ENCODE results near the gene RPS3A.
A peak's percentile ranks its signal among the peaks of the same experiment; 100 is the strongest.
"Not testable (repeated sequence)": the region's sequence is repeated elsewhere in the genome, so short reads cannot be mapped to it uniquely, and the experiment has no call there.

The RPS3A gene

DNA sequence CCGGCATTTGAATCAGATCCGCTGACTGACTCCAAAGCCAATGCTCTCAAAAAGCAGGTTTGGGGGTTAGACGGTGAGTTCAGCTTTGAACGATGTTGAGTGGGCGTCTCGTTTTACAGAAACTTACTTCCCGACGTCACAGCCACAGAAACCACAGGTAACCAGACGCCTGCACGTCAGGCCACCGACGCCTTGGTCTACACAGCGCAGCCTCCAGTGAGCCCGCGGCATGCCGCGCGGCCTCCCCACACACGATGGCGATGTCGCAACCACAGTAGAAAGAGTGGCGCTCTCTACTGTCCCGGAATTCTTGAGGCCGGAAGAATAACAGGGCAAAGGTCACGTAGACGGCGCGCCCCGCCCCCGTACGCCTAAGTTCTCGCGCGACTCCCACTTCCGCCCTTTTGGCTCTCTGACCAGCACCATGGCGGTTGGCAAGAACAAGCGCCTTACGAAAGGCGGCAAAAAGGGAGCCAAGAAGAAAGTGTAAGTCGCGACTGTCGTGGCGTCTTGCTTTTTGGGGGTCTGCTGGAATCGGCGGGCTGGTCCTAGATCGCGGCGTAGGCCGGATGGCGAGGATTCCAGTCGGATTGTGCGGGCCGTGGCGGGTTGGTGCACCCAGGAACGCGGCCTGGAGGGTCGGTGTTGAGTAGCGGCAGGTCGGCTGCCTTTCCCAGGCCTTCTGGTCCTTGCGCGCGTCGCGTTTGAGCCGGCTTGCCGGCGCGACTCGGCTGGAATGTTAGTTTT, at the start of gene RPS3A:
Gene RPS3A, plus strand, starts transcription at position 400 of the 747 bp plus-strand sequence. Its CDS starts 25 bp downstream, at position 425.
- in situ Hi-C loops (cut with MboI; ENCODE audit: low sequenced_read_pairs): no loop called here
- H3K4me3 ChIP-seq: peak within 1 kb of the TSS; percentile 99
- no peaks in the 10 kb centered on the region for H3K27me3 ChIP-seq (ENCODE audit: low read depth)
- H3K36me3 ChIP-seq (replicated peaks): peaks cover 48% of the 10 kb centered on the region
- DNase-seq (ENCODE audit: low spot score in 2 of 2): peak; percentile 84 to 96
- H3K4me1 ChIP-seq: peaks cover 17% of the 10 kb centered on the region
- H3K9me3 ChIP-seq: no peaks in the 10 kb centered on the region

DNA sequence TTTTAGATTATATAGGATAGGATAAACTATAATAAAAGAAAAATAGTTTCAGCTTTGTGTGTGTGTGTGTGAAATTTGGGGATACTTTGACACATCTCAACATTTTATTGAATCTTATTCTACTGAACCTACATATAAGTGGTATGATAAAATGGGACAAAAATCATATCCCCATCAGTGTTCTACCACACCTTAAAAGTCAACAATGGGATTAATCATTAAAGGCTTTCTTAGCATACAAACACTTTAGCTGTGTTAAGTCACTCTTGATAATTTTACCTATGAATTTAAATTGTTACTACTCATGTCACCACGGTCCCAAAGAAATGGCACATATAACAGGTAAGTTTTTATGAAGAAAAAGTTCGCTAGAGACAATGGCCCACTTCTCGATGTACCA, 46.6 kb upstream of the RPS3A start:
- Histone ChIP-seq H3K4me3 (no peak overlapping the region), H3K9me3 (no peaks in the 10 kb centered on the region), H3K36me3 (replicated peaks) (no peaks in the 10 kb centered on the region), H3K27me3 (ENCODE audit: low read depth) (no peaks in the 10 kb centered on the region), H3K4me1 (no peaks in the 10 kb centered on the region)
- DNase-seq (ENCODE audit: low spot score in 2 of 2): no peak
- in situ Hi-C loops (cut with MboI; ENCODE audit: low sequenced_read_pairs): no loop called here

DNA sequence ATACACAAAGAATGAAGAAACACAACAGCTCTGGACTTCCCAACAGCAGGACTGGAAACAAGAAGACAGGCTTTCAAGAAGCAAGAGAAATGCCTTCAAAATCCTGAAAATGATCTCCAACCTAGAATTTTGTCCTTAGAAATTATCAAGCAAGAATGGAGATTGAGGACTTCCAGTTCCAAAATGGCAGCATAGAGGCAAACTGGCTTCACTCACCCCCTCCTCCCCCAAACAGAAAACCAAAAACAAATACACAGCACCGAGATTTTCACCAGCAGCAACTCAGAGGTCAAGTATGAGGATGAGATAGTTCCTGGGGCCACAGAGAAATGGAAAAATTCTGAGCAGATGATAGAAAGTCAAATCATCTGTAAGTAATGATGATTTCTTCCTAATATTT, 43.9 kb upstream of the RPS3A start:
- in situ Hi-C loops (cut with MboI; ENCODE audit: low sequenced_read_pairs): no loop called here
- no peaks in the 10 kb centered on the region for H3K4me1 ChIP-seq

DNA sequence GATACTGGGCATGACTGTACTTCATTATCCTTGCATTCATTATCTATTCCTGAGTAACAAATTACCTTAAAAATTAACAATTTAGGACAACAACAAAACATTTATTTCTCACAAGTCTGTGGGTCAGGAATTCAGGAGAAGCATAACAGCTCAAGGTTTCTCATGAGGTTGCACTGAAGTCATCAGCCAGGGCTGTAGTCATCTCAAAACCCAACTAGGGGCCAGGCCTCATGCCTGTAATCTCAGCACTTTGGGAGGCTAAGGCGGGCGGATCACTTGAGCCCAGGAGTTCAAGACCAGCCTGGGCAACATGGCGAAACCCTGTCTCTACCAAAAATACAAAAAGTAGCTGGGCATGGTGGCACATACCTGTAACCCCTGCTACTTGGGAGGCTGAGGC, 36.3 kb upstream of the RPS3A start:
- in situ Hi-C loops (cut with MboI; ENCODE audit: low sequenced_read_pairs); H3K27me3 ChIP-seq (ENCODE audit: low read depth); DNase-seq (ENCODE audit: low spot score in 2 of 2); H3K36me3 ChIP-seq (replicated peaks); H3K4me3 ChIP-seq; H3K9me3 ChIP-seq; H3K4me1 ChIP-seq: not testable (repeated sequence)

More for the DNA sequence above, 43.9 kb upstream of the RPS3A start:
- no peaks in the 10 kb centered on the region for H3K27me3 ChIP-seq (ENCODE audit: low read depth)
- H3K4me3 ChIP-seq: no peak overlapping the region
- no peaks in the 10 kb centered on the region for H3K36me3 ChIP-seq (replicated peaks)
- no peak for DNase-seq (ENCODE audit: low spot score in 2 of 2)
- no peaks in the 10 kb centered on the region for H3K9me3 ChIP-seq

DNA sequence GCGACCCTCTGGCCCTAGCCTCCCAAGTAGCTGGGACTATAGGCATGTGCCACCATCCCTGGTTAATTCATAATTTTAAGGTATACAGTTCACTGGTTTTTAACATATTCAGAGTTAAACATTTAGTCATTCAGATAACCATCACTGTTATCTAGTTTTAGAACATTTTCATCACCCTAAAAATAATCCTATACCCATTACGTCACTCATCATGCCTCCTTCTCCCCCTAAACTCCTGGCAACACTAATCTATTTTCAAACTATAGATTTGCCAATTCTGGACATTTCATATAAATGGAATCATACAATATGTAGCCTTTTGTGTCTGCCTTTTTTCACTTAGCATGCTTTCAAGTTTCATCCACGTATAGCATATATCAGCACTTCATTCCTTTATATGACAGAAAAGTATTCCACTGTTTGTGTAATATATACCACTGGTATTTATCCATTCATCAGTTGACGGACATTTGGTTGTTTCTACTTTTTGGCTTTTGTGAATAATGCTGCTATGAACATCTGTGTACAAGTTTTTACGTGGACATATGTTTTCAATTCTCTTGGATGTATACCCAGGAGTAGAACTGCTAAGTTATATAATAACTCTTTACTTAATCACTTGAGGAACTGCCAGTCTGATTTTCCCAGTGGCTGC, 32.0 kb upstream of the RPS3A start:
- in situ Hi-C loops (cut with MboI; ENCODE audit: low sequenced_read_pairs): no loop called here
- Histone ChIP-seq H3K36me3 (replicated peaks) (no peaks in the 10 kb centered on the region), H3K4me1 (no peaks in the 10 kb centered on the region), H3K9me3 (no peaks in the 10 kb centered on the region), H3K4me3 (no peak overlapping the region), H3K27me3 (ENCODE audit: low read depth) (peaks cover 5% of the 10 kb centered on the region; the same call in 1 of the 2 replicates)
- DNase-seq (ENCODE audit: low spot score in 2 of 2): no peak

DNA sequence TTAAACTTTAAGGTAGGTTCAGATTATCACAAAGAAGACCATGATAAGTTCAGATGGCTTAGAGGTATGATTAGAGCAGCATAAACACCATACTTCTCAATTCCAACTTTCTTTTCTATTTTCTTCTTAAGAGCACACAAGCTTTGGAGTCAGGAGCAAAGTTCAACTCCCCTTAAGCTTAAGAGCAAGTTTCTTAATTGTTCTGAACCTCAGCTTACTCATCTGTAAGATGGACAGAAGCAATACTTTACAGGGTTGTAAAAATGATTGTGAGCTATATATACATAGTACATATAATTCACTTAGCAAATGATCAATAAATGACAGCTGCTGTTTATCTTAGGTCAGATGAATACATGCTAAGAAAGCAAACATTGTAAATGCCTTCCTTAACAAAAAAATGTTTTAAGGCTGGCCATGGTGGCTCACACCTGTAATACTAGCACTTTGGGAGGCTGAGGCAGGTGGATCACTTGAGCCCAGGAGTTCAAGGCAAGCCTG, 25.0 kb upstream of the RPS3A start:
- Histone ChIP-seq H3K4me3 (no peak overlapping the region), H3K9me3 (no peaks in the 10 kb centered on the region), H3K4me1 (no peaks in the 10 kb centered on the region), H3K27me3 (ENCODE audit: low read depth) (no peaks in the 10 kb centered on the region), H3K36me3 (replicated peaks) (no peaks in the 10 kb centered on the region)
- in situ Hi-C loops (cut with MboI; ENCODE audit: low sequenced_read_pairs): no loop called here
- DNase-seq (ENCODE audit: low spot score in 2 of 2): no peak

DNA sequence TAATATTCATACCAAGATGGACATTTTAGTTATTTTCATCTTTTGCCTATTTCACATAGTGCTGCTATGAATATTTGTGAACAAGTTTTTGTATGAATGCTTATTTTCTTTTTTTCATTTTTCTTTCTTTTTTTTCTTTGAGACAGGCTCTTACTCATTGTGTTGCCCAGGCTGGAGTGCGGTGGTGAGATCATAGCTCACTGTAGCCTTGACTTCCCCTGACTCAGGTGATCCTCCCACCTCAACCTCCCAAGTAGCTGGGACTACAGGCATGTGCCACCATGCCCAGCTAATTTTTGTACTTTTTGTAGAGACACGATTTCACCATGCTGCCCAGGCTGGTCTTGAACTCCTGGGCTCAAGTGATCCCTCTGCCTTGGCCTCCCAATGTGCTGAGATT, 21.4 kb upstream of the RPS3A start:
- H3K27me3 ChIP-seq (ENCODE audit: low read depth); H3K4me3 ChIP-seq; DNase-seq (ENCODE audit: low spot score in 2 of 2); H3K4me1 ChIP-seq; H3K36me3 ChIP-seq (replicated peaks); H3K9me3 ChIP-seq; in situ Hi-C loops (cut with MboI; ENCODE audit: low sequenced_read_pairs): not testable (repeated sequence)

DNA sequence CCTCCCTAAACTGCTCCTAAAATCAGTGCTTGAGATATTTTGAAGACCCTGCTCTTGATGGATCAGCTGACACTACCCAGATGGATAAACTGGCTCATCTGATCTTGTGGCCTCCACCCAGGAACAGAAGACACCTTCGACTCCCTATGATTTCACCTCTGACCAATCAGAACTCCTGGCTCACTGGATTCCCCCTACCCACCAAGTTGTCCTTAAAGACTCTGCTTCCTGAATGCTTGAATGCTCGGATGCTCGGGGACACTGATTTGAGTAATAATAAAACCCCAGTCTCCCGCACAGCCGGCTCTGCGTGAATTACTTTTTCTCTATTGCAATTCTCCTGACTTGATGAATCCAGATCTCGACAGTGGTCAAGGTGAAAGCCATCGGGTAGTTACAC, 12.0 kb upstream of the RPS3A start:
- Histone ChIP-seq H3K9me3 (no peaks in the 10 kb centered on the region), H3K4me1 (no peaks in the 10 kb centered on the region), H3K4me3 (no peak overlapping the region), H3K27me3 (ENCODE audit: low read depth) (no peaks in the 10 kb centered on the region), H3K36me3 (replicated peaks) (no peaks in the 10 kb centered on the region)
- in situ Hi-C loops (cut with MboI; ENCODE audit: low sequenced_read_pairs): no loop called here
- DNase-seq (ENCODE audit: low spot score in 2 of 2): no peak

DNA sequence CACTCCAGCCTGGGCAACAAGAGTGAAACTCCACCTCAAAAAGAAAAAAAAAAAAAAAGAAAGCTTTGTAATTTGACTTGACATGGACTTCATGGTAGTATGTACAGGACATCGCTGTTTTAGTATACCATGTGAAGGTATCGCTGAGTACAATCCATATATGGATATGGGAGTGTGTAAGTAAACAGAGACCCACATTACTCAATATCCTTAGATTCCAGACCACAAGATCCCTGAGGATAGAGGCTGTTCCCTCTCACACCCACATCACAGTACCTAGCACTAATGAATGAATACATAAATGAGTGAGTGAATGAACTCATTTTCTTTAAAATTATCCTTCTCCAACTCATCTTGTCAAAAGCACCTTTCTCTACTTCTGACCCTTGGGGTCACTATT, 8.4 kb upstream of the RPS3A start:
- H3K9me3 ChIP-seq: no peaks in the 10 kb centered on the region
- H3K36me3 ChIP-seq (replicated peaks): no peaks in the 10 kb centered on the region
- no peak overlapping the region for H3K4me3 ChIP-seq
- in situ Hi-C loops (cut with MboI; ENCODE audit: low sequenced_read_pairs): no loop called here
- H3K4me1 ChIP-seq: no peaks in the 10 kb centered on the region
- no peak for DNase-seq (ENCODE audit: low spot score in 2 of 2)
- H3K27me3 ChIP-seq (ENCODE audit: low read depth): no peaks in the 10 kb centered on the region

DNA sequence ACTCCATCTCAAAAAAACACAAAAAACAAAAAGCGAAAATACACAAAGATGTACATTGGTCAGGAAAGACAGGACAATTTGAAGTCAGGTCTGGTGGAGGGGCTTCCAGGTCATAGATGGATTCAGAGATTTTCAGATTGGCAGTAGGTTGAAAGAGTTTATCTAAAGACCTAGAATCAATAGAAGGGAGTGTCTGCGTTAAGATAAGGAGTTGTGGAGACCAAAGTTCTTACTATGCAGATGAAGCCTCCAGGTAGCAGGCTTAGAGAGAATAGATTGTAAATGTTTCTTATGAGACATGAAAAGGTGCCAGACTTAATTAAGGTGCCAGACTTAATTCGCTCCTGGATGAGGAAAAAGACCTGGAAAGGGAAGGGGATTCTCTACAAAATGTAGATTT, 6.9 kb upstream of the RPS3A start:
- Histone ChIP-seq H3K36me3 (replicated peaks) (no peaks in the 10 kb centered on the region), H3K27me3 (ENCODE audit: low read depth) (no peaks in the 10 kb centered on the region), H3K4me3 (no peak overlapping the region), H3K4me1 (no peaks in the 10 kb centered on the region), H3K9me3 (no peaks in the 10 kb centered on the region)
- DNase-seq (ENCODE audit: low spot score in 2 of 2): no peak
- in situ Hi-C loops (cut with MboI; ENCODE audit: low sequenced_read_pairs): no loop called here

DNA sequence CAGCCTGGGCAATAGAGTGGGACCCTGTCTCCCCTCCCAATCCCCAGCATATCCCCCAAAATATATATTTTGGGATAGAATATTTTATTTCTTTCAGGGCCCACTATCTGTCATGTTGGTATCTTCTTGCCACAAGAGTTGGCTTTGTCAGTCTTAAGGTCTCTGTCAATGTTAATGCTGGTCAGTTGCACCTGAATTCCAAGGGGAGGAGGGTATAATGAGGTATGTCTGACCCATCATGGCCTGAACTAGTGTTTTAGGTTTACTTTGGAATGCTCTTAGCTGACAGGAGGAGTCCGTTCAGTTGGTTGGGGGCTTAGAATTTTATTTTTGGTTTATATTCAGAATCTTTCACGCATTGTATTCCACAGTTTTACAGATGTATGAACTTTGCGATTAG, 6.2 kb upstream of the RPS3A start:
- in situ Hi-C loops (cut with MboI; ENCODE audit: low sequenced_read_pairs): no loop called here

DNA sequence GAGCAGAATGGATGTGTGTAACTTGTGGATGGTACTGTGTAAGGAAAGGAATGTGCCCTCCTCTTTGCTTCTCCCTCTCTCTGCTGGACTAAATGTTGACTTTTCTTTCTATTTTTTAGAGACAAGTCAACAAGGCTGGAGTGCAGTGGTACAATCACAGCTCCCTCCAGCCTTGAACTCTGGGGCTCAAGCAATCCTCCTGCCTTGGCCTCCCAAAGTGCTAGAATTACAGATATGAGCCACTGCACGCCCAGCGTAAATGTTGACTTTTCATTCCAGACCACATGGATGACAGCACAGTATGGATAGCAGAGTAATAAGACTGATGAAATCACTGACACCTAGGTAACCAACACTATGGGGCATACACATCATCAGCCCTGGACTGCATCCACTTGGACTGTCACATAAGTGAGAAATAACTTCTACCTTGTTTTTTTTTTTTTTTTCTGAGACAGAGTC, 5.1 kb upstream of the RPS3A start:
- H3K9me3 ChIP-seq: no peaks in the 10 kb centered on the region
- DNase-seq (ENCODE audit: low spot score in 2 of 2): no peak
- H3K4me3 ChIP-seq: no peak overlapping the region
- no peaks in the 10 kb centered on the region; the same call in 1 of the 2 replicates for H3K36me3 ChIP-seq (replicated peaks)
- H3K27me3 ChIP-seq (ENCODE audit: low read depth): no peaks in the 10 kb centered on the region
- in situ Hi-C loops (cut with MboI; ENCODE audit: low sequenced_read_pairs): no loop called here
- H3K4me1 ChIP-seq: peaks cover 6% of the 10 kb centered on the region

More for the DNA sequence above, 6.2 kb upstream of the RPS3A start:
- DNase-seq (ENCODE audit: low spot score in 2 of 2): no peak
- no peaks in the 10 kb centered on the region for H3K4me1 ChIP-seq
- no peaks in the 10 kb centered on the region for H3K27me3 ChIP-seq (ENCODE audit: low read depth)
- no peaks in the 10 kb centered on the region for H3K36me3 ChIP-seq (replicated peaks)
- no peak overlapping the region for H3K4me3 ChIP-seq
- H3K9me3 ChIP-seq: no peaks in the 10 kb centered on the region

DNA sequence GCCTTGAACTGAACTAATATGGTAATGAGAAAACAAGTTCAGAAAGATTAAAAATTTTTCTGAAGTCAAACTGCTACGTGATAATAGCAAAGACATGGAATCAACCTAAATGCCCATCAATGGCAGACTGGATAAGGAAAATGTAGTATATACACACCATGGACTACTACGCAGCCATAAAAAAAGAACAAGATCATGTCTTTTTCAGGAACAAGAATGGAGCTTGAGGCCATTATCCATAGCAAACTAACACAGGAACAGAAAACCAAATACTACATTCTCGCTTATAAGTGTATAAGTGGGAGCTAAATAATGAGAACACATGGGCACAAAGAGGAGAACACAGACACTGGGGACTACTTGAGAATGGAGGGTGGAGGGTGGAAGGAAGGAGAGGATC, 4.3 kb upstream of the RPS3A start:
- Histone ChIP-seq H3K9me3 (no peaks in the 10 kb centered on the region), H3K36me3 (replicated peaks) (peaks cover 7% of the 10 kb centered on the region), H3K27me3 (ENCODE audit: low read depth) (no peaks in the 10 kb centered on the region), H3K4me1 (peaks cover 6% of the 10 kb centered on the region), H3K4me3 (no peak overlapping the region)
- no peak for DNase-seq (ENCODE audit: low spot score in 2 of 2)
- in situ Hi-C loops (cut with MboI; ENCODE audit: low sequenced_read_pairs): no loop called here

DNA sequence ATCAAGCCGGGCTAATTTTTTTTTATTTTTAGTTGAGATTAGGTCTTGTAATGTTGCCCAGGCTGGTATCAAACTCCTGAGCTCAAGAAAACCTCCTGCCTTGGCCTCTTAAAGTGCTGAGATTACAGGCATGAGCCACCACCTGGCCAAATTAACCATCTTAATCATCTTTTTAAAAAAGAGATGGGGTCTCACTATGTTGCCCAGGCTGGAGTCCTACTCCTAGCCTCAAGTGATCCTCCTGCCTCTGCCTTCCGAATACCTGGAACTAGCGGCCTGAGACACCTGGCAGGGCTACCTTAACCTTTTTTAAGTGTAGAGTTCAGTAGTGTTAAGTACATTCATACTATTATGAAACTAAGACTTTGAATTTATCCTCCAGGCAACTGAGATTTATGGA, 1.7 kb upstream of the RPS3A start:
- Histone ChIP-seq H3K27me3 (ENCODE audit: low read depth) (no peaks in the 10 kb centered on the region), H3K4me1 (peaks cover 15% of the 10 kb centered on the region)
- no peak for DNase-seq (ENCODE audit: low spot score in 2 of 2)

More for the DNA sequence above, 1.7 kb upstream of the RPS3A start:
- no peak overlapping the region for H3K4me3 ChIP-seq
- H3K36me3 ChIP-seq (replicated peaks): peaks cover 33% of the 10 kb centered on the region
- H3K9me3 ChIP-seq: no peaks in the 10 kb centered on the region
- in situ Hi-C loops (cut with MboI; ENCODE audit: low sequenced_read_pairs): no loop called here

Data from HAP-1 (cell line).